HepG2 (cell line): ENCODE results near the gene ZMYND10. TPM values are rescaled to one million over a fixed set of nuclear protein-coding genes. Genes with fewer than 3 reads are reported as not detected.

ENCODE experiments used
- DPF2 ChIP-seq: sonication (generic); formaldehyde crosslinking; IDR thresholded peaks from 2 replicates; pipeline ENCODE4 v1.4.0; 2020; ENCODE audit warnings: mild to moderate bottlenecking, low read depth, missing genetic modification reagents, borderline replicate concordance
- HOXA7 ChIP-seq: sonication (generic); formaldehyde crosslinking; IDR thresholded peaks from 2 replicates; pipeline ENCODE4 v1.8.1; 2022; ENCODE audit warnings: mild to moderate bottlenecking, missing genetic modification reagents, moderate library complexity
- IRX3 ChIP-seq: sonication (generic); formaldehyde crosslinking; IDR thresholded peaks from 2 replicates; pipeline ENCODE4 v1.8.1; 2023; ENCODE audit warnings: mild to moderate bottlenecking, low read depth, missing genetic modification reagents, borderline replicate concordance
- NCOA1 ChIP-seq: sonication (generic); formaldehyde crosslinking; IDR thresholded peaks from 2 replicates; pipeline ENCODE4 v1.9.0; 2021; ENCODE audit warnings: missing genetic modification reagents
- NR2F1 ChIP-seq, 2 experiments: fragments of 450-650 bp in 1 of 2; formaldehyde crosslinking in 1 of 2; IDR thresholded peaks; 2 replicates each; pipeline versions ENCODE4 v1.5.0 to v1.6.1; 2016 to 2020; ENCODE audit warnings: mild to moderate bottlenecking in 1 of 2, missing compliant biosample characterization in 1 of 2, missing genetic modification reagents in 1 of 2, moderate library complexity in 1 of 2
- POLR2AphosphoS2 ChIP-seq: IDR thresholded peaks from 2 replicates; pipeline ENCODE4 v1.6.1; 2011; ENCODE audit warnings: low read depth, low read length, improper control_type of control experiment
- ZNF407 ChIP-seq: sonication (generic); formaldehyde crosslinking; IDR thresholded peaks from one replicate; pipeline ENCODE4 v1.5.1; 2020; ENCODE audit warnings: mild to moderate bottlenecking, missing genetic modification reagents; ENCODE audit errors: not compliant biosample characterization
- ZNF446 ChIP-seq: sonication (generic); formaldehyde crosslinking; IDR thresholded peaks from 2 replicates; pipeline ENCODE4 v1.5.0; 2020; ENCODE audit warnings: mild to moderate bottlenecking, missing genetic modification reagents
- ZNF569 ChIP-seq: sonication (generic); formaldehyde crosslinking; IDR thresholded peaks from 2 replicates; pipeline ENCODE4 v1.5.0; 2020; ENCODE audit warnings: mild to moderate bottlenecking, missing genetic modification reagents, moderate library complexity, borderline replicate concordance
- polyA plus RNA-seq, 8 experiments: library from polyadenylated mRNA; depleted of rRNA in 3 of 8; stranded (reverse) in 7 of 8; unstranded in 1 of 8; fragments of >200 nt; fragmentation: Illumina TruSeq in 4 of 8; extraction: Trizol in 4 of 8; gene quantifications; 2 replicates each; pipeline versions ENCODE4 v1.2.1 to v1.2.3, GENCODE V29; 2011 to 2016; ENCODE audit warnings: low read depth in 4 of 8, missing spikeins in 1 of 8, mixed read lengths in 1 of 8; ENCODE audit not compliant: insufficient read depth in 1 of 8
- total RNA-seq, 5 experiments: library from RNA; depleted of rRNA; stranded (reverse); fragments of >200 nt; fragmentation: Illumina TruSeq; extraction: Trizol; gene quantifications; 2 replicates each; pipeline ENCODE4 v1.2.3, GENCODE V29; 2016; ENCODE audit warnings: low read depth in 1 of 5
- TF ChIP-seq, protein P1 (sequence below): sonication (generic); formaldehyde crosslinking; IDR thresholded peaks from 2 replicates; pipeline ENCODE4 v1.8.1; 2023; ENCODE audit warnings: mild to moderate bottlenecking, moderate library complexity, missing genetic modification reagents
- TF ChIP-seq, protein P2 (sequence below): sonication (generic); formaldehyde crosslinking; IDR thresholded peaks from 2 replicates; pipeline ENCODE4 v1.4.0; 2020; ENCODE audit warnings: missing genetic modification reagents, borderline replicate concordance
- TF ChIP-seq, protein P3 (sequence below): fragments of 450-650 bp; IDR thresholded peaks from 2 replicates; pipeline ENCODE4 v1.6.1; 2017

Gene ZMYND10
- total and polyA plus RNA-seq, 2 of the 13 experiments (the other 11 are each of a cell fraction or from before 2014, with no cell fraction given): 0.60 to 0.74 TPM

- TF ChIP-seq ZNF407 (CRISPR knock-in tag): peak; percentile 30
- 0 out of 2 replicates have a peak, but pooled peaks have one; percentile 64 for TF ChIP-seq NCOA1 (CRISPR knock-in tag)
- TF ChIP-seq, protein P1, sequence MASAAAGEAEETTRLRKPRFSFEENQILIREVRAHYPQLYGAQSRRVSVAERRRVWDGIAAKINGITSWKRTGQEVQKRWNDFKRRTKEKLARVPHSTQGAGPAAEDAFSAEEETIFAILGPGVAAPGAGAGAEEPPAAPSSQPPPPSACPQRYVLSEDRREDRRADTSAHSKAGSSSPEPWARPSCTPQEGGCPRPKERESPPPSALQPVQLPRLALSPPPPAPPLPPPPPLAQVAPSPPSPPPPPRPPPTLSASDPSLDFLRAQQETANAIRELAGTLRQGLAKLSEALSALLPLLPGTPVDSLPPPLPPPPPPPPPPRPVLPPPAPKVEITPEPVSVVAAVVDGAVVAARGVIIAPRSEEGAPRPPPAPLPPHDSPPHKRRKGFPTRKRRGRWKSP (CRISPR knock-in tag): peak; percentile 78; the same call in 1 of the 2 replicates
- TF ChIP-seq, protein P2, sequence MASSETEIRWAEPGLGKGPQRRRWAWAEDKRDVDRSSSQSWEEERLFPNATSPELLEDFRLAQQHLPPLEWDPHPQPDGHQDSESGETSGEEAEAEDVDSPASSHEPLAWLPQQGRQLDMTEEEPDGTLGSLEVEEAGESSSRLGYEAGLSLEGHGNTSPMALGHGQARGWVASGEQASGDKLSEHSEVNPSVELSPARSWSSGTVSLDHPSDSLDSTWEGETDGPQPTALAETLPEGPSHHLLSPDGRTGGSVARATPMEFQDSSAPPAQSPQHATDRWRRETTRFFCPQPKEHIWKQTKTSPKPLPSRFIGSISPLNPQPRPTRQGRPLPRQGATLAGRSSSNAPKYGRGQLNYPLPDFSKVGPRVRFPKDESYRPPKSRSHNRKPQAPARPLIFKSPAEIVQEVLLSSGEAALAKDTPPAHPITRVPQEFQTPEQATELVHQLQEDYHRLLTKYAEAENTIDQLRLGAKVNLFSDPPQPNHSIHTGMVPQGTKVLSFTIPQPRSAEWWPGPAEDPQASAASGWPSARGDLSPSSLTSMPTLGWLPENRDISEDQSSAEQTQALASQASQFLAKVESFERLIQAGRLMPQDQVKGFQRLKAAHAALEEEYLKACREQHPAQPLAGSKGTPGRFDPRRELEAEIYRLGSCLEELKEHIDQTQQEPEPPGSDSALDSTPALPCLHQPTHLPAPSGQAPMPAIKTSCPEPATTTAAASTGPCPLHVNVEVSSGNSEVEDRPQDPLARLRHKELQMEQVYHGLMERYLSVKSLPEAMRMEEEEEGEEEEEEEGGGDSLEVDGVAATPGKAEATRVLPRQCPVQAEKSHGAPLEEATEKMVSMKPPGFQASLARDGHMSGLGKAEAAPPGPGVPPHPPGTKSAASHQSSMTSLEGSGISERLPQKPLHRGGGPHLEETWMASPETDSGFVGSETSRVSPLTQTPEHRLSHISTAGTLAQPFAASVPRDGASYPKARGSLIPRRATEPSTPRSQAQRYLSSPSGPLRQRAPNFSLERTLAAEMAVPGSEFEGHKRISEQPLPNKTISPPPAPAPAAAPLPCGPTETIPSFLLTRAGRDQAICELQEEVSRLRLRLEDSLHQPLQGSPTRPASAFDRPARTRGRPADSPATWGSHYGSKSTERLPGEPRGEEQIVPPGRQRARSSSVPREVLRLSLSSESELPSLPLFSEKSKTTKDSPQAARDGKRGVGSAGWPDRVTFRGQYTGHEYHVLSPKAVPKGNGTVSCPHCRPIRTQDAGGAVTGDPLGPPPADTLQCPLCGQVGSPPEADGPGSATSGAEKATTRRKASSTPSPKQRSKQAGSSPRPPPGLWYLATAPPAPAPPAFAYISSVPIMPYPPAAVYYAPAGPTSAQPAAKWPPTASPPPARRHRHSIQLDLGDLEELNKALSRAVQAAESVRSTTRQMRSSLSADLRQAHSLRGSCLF (CRISPR knock-in tag): no peak
- peak; percentile 70; the same call in 1 of the 2 replicates for TF ChIP-seq IRX3 (CRISPR knock-in tag)
- no peak for TF ChIP-seq NR2F1 (CRISPR knock-in tag; IDR thresholded peaks at IDR 0.05)
- no peak for TF ChIP-seq DPF2
- peak; percentile 73 for TF ChIP-seq ZNF446 (CRISPR knock-in tag)
- TF ChIP-seq HOXA7 (CRISPR knock-in tag): peak; percentile 86; the same call in 1 of the 2 replicates
- no peak for TF ChIP-seq POLR2AphosphoS2
- TF ChIP-seq, protein P3, sequence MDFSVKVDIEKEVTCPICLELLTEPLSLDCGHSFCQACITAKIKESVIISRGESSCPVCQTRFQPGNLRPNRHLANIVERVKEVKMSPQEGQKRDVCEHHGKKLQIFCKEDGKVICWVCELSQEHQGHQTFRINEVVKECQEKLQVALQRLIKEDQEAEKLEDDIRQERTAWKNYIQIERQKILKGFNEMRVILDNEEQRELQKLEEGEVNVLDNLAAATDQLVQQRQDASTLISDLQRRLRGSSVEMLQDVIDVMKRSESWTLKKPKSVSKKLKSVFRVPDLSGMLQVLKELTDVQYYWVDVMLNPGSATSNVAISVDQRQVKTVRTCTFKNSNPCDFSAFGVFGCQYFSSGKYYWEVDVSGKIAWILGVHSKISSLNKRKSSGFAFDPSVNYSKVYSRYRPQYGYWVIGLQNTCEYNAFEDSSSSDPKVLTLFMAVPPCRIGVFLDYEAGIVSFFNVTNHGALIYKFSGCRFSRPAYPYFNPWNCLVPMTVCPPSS: no peak
- TF ChIP-seq ZNF569 (CRISPR knock-in tag): peak; percentile 81; the same call in 1 of the 2 replicates
These were observed 8.2 kb downstream of the ZMYND10 start (continued) for GRCh38 chr3:50337175-50337861.
